Suprapubic skin (tissue), 4 donors: Measurements from ENCODE around the gene NIM1K.

Source experiments
- POLR2A ChIP-seq, 2 donors: fragments of 450-650 bp; IDR thresholded peaks; one replicate each; pipeline ENCODE4 v1.6.1; 2017; ENCODE audit warnings: antibody characterized with exemption in 2 of 2, mild to moderate bottlenecking in 2 of 2, moderate library complexity in 2 of 2
- POLR2AphosphoS5 ChIP-seq, 3 donors: sonication (generic); formaldehyde crosslinking; IDR thresholded peaks; one replicate each; pipeline ENCODE4 v1.6.1; 2017; ENCODE audit warnings: antibody characterized with exemption in 3 of 3
- TF ChIP-seq, protein P1 (sequence below), 2 donors: fragments of 200-600 bp in 1 of 2; fragments of 450-650 bp in 1 of 2; sonication (generic) in 1 of 2; IDR thresholded peaks; one replicate each; pipeline ENCODE4 v1.5.1; 2016 to 2019; ENCODE audit warnings: antibody characterized with exemption in 2 of 2, mild to moderate bottlenecking in 1 of 2, moderate library complexity in 1 of 2

DNA sequence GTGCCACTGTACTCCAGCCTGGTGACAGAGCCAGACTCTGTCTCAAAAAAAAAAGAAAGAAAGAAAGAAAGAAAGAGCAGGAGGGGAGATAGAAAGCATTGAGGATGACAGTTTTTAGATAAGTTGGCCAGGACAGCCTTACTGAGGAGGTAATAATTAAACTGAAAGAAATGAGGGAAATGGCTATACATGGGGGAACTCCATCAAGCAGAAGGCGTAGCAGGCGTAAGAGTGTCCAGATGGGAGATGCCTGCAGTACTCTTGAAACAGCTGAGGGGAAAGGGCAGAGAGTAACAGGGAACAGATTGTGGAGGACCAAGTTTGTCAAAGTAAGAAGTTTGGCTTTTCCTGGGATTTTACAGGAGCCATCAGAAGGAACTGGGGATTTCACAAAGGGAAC, 63.7 kb downstream of the NIM1K start:
- TF ChIP-seq, protein P1, sequence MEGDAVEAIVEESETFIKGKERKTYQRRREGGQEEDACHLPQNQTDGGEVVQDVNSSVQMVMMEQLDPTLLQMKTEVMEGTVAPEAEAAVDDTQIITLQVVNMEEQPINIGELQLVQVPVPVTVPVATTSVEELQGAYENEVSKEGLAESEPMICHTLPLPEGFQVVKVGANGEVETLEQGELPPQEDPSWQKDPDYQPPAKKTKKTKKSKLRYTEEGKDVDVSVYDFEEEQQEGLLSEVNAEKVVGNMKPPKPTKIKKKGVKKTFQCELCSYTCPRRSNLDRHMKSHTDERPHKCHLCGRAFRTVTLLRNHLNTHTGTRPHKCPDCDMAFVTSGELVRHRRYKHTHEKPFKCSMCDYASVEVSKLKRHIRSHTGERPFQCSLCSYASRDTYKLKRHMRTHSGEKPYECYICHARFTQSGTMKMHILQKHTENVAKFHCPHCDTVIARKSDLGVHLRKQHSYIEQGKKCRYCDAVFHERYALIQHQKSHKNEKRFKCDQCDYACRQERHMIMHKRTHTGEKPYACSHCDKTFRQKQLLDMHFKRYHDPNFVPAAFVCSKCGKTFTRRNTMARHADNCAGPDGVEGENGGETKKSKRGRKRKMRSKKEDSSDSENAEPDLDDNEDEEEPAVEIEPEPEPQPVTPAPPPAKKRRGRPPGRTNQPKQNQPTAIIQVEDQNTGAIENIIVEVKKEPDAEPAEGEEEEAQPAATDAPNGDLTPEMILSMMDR (IDR thresholded peaks at IDR 0.05): no peak
- TF ChIP-seq POLR2A (IDR thresholded peaks at IDR 0.05) (no peak), POLR2AphosphoS5 (IDR thresholded peaks at IDR 0.05) (no peak)
